CD8-positive, alpha-beta memory T cell (primary cell): ENCODE results near the gene FERMT2. TPM values are rescaled to one million over a fixed set of nuclear protein-coding genes. Genes with fewer than 3 reads are reported as not detected.

Experiments used
- CTCF ChIA-PET: fragments of 350-600 bp; sonication (Branson Sonifier 250); formaldehyde crosslinking; loops from one replicate; lab custom pipeline; 2021; ENCODE audit warnings: antibody characterized with exemption; lab: Charles Lee
- POLR2A ChIA-PET: fragments of 350-600 bp; sonication (Branson Sonifier 250); formaldehyde crosslinking; loops from one replicate; lab custom pipeline; 2021; ENCODE audit warnings: antibody characterized with exemption; lab: Charles Lee
- DNase-seq, 5 donors: peaks; one replicate each; pipeline versions ENCODE4 v3.0.0 to v3.0.0-alpha.2; 2020 to 2022; ENCODE audit warnings: mixed read lengths in 1 of 5
- H3K27ac ChIP-seq: one replicate; pipeline ENCODE4 v1.7.0; 2013; ENCODE audit warnings: low read depth, mild to moderate bottlenecking, low read length, moderate library complexity
- H3K27me3 ChIP-seq: 2 replicates; pipeline ENCODE4 v1.7.0; 2013; ENCODE audit warnings: low read length, mild to moderate bottlenecking; ENCODE audit not compliant: insufficient read depth, poor library complexity, severe bottlenecking
- H3K36me3 ChIP-seq: 2 replicates; pipeline ENCODE4 v1.7.0; 2013; ENCODE audit warnings: mild to moderate bottlenecking, low read length, moderate library complexity; ENCODE audit not compliant: insufficient read depth
- H3K4me1 ChIP-seq: 2 replicates; pipeline ENCODE4 v1.7.0; 2013; ENCODE audit warnings: mild to moderate bottlenecking, low read length, moderate library complexity; ENCODE audit not compliant: insufficient read depth
- H3K4me3 ChIP-seq: 2 replicates; pipeline ENCODE4 v1.7.0; 2013; ENCODE audit warnings: mild to moderate bottlenecking, low read length
- H3K9me3 ChIP-seq: 2 replicates; pipeline ENCODE4 v1.7.0; 2013; ENCODE audit warnings: mild to moderate bottlenecking, low read length
- H3K27ac Mint-ChIP-seq, 8 donors: one replicate each; pipeline ENCODE4 v1.8.0; 2020 to 2021; ENCODE audit warnings: mixed read lengths in 8 of 8, mild to moderate bottlenecking in 6 of 8, inconsistent platforms in 3 of 8, moderate library complexity in 3 of 8
- H3K27me3 Mint-ChIP-seq, 2 donors: one replicate each; pipeline ENCODE4 v1.8.0; 2020 to 2021; ENCODE audit warnings: mixed read lengths in 2 of 2, mild to moderate bottlenecking in 1 of 2, moderate library complexity in 1 of 2
- H3K36me3 Mint-ChIP-seq, 3 donors: one replicate each; pipeline ENCODE4 v1.8.0; 2020 to 2021; ENCODE audit warnings: mixed read lengths in 3 of 3, inconsistent platforms in 1 of 3, mild to moderate bottlenecking in 1 of 3
- H3K4me1 Mint-ChIP-seq, 3 donors: one replicate each; pipeline ENCODE4 v1.8.0; 2020 to 2021; ENCODE audit warnings: mixed read lengths in 3 of 3, inconsistent platforms in 1 of 3, mild to moderate bottlenecking in 1 of 3
- H3K4me3 Mint-ChIP-seq, 7 donors: one replicate each; pipeline ENCODE4 v1.8.0; 2020 to 2021; ENCODE audit warnings: mixed read lengths in 7 of 7, mild to moderate bottlenecking in 6 of 7, moderate library complexity in 4 of 7, inconsistent platforms in 2 of 7
- H3K9me3 Mint-ChIP-seq, 5 donors: one replicate each; pipeline ENCODE4 v1.8.0; 2020 to 2022; ENCODE audit warnings: mixed read lengths in 5 of 5, mild to moderate bottlenecking in 3 of 5, moderate library complexity in 2 of 5, inconsistent platforms in 1 of 5
- polyA plus RNA-seq: library from polyadenylated mRNA; unstranded; fragments of 300-500 nt; fragmentation: Illumina TruSeq; gene quantifications from one replicate; pipeline ENCODE4 v1.2.3, GENCODE V29; 2021
- total RNA-seq, 2 experiments: library from RNA; stranded (reverse); gene quantifications; one replicate each; pipeline ENCODE4 v1.2.3, GENCODE V29; 2021

The FERMT2 gene
- total and polyA plus RNA-seq, 3 experiments from 2014 or later, result 0.51 to 1.7 (median 0.93) TPM

DNA sequence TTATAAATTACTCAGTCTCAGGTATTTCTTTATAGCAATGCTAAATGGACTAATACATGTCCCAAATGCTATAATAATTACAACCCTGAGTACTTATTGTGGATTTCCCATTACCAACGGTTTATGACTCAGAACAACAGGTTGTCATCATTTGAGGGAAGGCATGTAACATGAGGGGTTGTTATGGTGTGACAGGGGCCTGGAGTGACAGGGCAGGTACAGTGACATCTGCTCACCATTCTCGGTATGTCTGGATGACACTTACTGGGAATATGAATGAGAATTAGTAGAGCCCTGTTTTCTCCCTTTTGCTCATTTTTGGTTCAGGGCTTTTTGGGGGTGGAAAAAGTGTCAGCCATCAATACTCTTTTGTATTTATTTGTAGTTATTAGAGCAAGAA is 36.2 kb upstream of the FERMT2 start:
- Histone ChIP-seq H3K27me3 (peaks cover 4% of the 10 kb centered on the region), H3K9me3 (no peaks in the 10 kb centered on the region), H3K4me1 (no peaks in the 10 kb centered on the region), H3K36me3 (no peaks in the 10 kb centered on the region), H3K4me3 (no peak overlapping the region), H3K27ac (no peak overlapping the region)
- CTCF ChIA-PET, result no interaction called here
- Mint-ChIP-seq H3K36me3 (no peaks in the 10 kb centered on the region), H3K4me1 (no peaks in the 10 kb centered on the region), H3K27ac (no peak overlapping the region), H3K9me3 (no peaks in the 10 kb centered on the region), H3K27me3 (peaks cover 4 to 9% of the 10 kb centered on the region in 2 donors), H3K4me3 (no peak overlapping the region)
- POLR2A ChIA-PET, result interaction anchor here (0.6 kb wide), 1 partner anchor 186 kb away, joined by 3 read pairs; no protein-coding TSS in a partner anchor
- DNase-seq, result no peak

DNA sequence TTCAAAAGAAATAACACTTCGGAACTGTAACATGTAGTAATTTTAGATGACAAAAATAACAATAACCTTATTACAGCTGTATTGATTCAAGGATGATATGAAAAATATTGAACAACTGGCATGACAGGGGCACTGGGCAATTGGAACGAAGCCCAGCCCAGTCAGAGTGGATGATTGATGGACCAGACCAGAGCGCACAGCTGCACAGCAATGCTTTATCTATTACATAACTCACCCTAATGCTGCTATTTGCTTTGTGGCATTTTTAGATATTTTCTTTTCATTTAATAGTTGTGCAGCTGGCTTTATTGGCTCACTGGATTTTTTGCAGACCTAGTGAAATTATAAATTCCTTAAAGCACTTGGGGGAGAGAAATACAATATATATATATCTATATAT is 26.9 kb upstream of the FERMT2 start:
- Histone ChIP-seq H3K9me3 (no peaks in the 10 kb centered on the region), H3K4me1 (no peaks in the 10 kb centered on the region), H3K36me3 (no peaks in the 10 kb centered on the region), H3K27ac (no peak overlapping the region), H3K4me3 (no peak overlapping the region), H3K27me3 (no peaks in the 10 kb centered on the region)
- peak overlapping the region in 1 of 8 donors; percentile 65 for H3K27ac Mint-ChIP-seq
- peaks cover 0 to 1% (median 0%) of the 10 kb centered on the region in 5 donors for H3K9me3 Mint-ChIP-seq
- H3K4me1 Mint-ChIP-seq, result no peaks in the 10 kb centered on the region
- no peak overlapping the region for H3K4me3 Mint-ChIP-seq
- peaks cover 0 to 4% (median 0%) of the 10 kb centered on the region in 3 donors for H3K36me3 Mint-ChIP-seq
- no peak for DNase-seq
- peaks cover 11 to 24% of the 10 kb centered on the region in 2 donors for H3K27me3 Mint-ChIP-seq
- ChIA-PET POLR2A (no interaction called here), CTCF (no interaction called here)

DNA sequence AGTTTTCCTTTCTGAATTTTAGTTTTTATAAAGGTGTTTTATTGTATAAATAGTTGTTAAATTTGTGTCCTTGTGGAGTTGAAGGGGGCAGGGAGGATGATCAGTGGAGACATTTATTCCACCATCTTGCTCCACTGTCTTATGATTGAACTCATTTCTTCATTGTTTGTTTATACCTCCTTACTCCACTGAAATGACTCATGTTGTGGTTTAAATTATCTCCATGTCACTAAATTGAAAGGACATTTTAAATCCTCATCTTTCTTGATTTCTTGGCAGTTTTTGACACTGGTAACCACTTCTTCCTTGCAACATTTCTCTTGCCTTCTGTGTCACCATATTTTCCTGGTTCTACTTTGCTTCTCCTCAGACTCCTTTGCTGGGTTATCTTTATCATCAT is 23.6 kb upstream of the FERMT2 start:
- Mint-ChIP-seq H3K27ac (no peak overlapping the region), H3K36me3 (peaks cover 0 to 4% (median 1%) of the 10 kb centered on the region in 3 donors), H3K4me1 (no peaks in the 10 kb centered on the region), H3K4me3 (no peak overlapping the region), H3K27me3 (peaks cover 12 to 46% of the 10 kb centered on the region in 2 donors), H3K9me3 (peaks cover 0 to 18% (median 3%) of the 10 kb centered on the region in 5 donors)
- ChIA-PET CTCF (no interaction called here), POLR2A (no interaction called here)
- H3K4me1 ChIP-seq, result no peaks in the 10 kb centered on the region
- DNase-seq, result no peak
- no peaks in the 10 kb centered on the region for H3K27me3 ChIP-seq
- H3K9me3 ChIP-seq, result no peaks in the 10 kb centered on the region
- H3K4me3 ChIP-seq, result no peak overlapping the region
- no peaks in the 10 kb centered on the region for H3K36me3 ChIP-seq
- H3K27ac ChIP-seq, result no peak overlapping the region

DNA sequence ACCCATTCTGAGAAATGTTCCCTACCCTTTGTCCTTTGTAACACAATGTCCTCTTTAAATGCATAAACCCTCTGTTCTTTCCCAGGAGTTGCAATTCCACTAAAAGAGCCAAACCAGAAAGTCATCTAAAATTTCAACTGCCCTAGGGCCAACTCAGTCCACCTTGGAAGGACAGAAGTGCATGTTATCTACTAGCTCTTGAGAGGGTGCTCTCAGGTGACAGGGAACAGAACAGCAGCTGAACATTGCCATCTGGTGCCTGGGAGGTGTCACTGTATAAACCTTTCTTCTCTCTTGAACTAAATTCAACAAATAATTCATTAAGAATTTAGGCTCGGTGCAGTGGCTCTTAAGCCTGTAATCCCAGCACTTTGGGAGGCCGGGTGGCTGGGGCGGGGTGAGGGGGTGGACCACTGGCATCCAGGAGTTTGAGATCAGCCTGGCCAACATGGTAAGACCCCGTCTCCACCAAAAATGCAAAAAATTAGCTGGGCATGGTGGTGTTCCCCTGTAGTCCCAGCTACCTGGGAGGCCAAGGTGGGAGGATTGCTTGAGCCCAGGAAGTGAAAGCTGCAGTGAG is 10.3 kb upstream of the FERMT2 start:
- Histone ChIP-seq H3K36me3 (no peaks in the 10 kb centered on the region), H3K4me3 (no peak overlapping the region), H3K9me3 (no peaks in the 10 kb centered on the region), H3K4me1 (no peaks in the 10 kb centered on the region), H3K27ac (no peak overlapping the region), H3K27me3 (no peaks in the 10 kb centered on the region)
- H3K36me3 Mint-ChIP-seq, result no peaks in the 10 kb centered on the region
- H3K27ac Mint-ChIP-seq, result peak overlapping the region in 7 of 8 donors; percentile 47 to 91 (median 73)
- DNase-seq, result peak; percentile 16 to 72 (median 53)
- no peaks in the 10 kb centered on the region for H3K27me3 Mint-ChIP-seq
- POLR2A ChIA-PET, result interaction anchor here (1.1 kb wide), 1 partner anchor 191 kb away, joined by 3 read pairs; no protein-coding TSS in a partner anchor
- CTCF ChIA-PET, result interaction anchor here (0.6 to 5.6 kb wide), 20 partner anchors 9 to 918 kb away, joined by 3 to 111 read pairs (median 4); partner anchors contain the start of gene FERMT2
- H3K4me3 Mint-ChIP-seq, result peak overlapping the region in 3 of 7 donors; percentile 21 to 33 (median 30)
- no peaks in the 10 kb centered on the region for H3K9me3 Mint-ChIP-seq
- H3K4me1 Mint-ChIP-seq, result peaks cover 11 to 16% (median 14%) of the 10 kb centered on the region in 3 donors

DNA sequence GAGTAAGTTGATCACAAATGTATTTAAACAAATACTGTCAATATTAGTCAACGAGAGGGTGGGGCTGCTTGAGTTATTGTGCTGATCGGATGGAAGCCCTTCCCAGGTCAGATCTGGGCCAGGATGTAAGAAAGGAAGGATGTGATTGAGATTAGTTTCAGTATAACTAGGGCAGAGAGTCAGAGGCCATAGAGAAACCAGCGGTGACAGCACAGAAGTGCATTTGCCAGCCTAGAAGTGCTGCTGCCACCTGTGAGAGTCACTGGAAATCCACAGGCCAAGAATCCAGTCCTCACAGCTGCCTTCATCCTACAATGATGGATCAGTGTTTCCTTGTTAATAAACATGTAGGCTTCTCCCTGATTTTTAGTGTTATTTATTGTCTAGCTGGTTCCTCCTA is 9.8 kb upstream of the FERMT2 start:
- Mint-ChIP-seq H3K9me3 (no peaks in the 10 kb centered on the region), H3K36me3 (no peaks in the 10 kb centered on the region), H3K27me3 (no peaks in the 10 kb centered on the region), H3K27ac (peak overlapping the region; percentile 20 to 91 (median 70)), H3K4me3 (peak overlapping the region in 2 of 7 donors; percentile 21 to 30), H3K4me1 (peaks cover 11 to 16% (median 14%) of the 10 kb centered on the region in 3 donors)
- CTCF ChIA-PET, result interaction anchor here (0.6 to 5.6 kb wide), 19 partner anchors 9 to 918 kb away, joined by 3 to 111 read pairs (median 4); partner anchors contain the start of gene FERMT2
- Histone ChIP-seq H3K36me3 (no peaks in the 10 kb centered on the region), H3K27ac (no peak overlapping the region), H3K9me3 (no peaks in the 10 kb centered on the region), H3K4me3 (no peak overlapping the region), H3K4me1 (no peaks in the 10 kb centered on the region), H3K27me3 (no peaks in the 10 kb centered on the region)
- peak in 1 of 5 donors; percentile 19 for DNase-seq
- POLR2A ChIA-PET, result interaction anchor here (1.1 kb wide), 1 partner anchor 192 kb away, joined by 3 read pairs; no protein-coding TSS in a partner anchor

DNA sequence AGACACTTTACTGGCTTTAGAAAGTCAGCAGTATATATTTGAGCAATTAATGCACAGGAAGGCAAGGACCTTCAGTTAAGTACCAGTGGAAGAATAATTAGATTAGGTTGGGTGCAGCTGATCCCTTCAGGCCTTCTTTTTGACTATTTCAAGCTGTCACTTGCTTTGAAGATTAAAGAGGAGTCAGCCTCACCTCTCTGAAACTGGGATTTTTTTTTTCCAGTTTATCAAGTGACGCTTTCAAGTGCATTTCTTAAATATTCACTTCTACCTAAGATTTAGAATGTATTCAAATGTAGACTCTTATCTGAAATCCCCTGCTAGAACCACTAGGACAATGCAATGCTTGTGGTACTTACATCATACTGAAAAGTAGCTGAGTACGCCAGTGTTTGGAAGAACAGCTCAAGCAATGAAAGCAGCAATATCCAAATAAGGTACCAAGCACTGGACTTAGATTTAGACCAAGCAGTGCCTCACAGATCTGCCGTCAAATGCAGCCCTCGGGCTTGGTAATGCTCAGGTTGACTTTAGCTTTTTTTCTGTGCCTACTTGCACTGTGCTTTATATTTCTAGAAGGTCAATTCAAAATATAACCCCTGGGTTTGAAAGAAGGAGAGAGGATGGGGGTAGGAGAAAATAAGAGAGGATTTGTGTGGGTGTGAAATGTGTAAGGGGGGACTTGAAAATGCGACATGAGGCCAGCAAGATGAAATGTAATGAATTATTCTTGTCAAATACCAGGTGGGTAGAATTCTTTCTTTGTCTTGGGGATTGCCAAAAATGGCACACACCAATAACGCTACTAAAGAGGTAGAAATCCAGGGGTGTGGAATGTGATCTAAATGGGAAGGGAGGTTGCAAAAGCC is 3.7 kb upstream of the FERMT2 start:
- Histone ChIP-seq H3K27me3 (peaks cover 18% of the 10 kb centered on the region), H3K4me1 (peaks cover 10% of the 10 kb centered on the region), H3K36me3 (no peaks in the 10 kb centered on the region), H3K4me3 (no peak overlapping the region), H3K9me3 (no peaks in the 10 kb centered on the region), H3K27ac (no peak overlapping the region)
- Mint-ChIP-seq H3K27ac (no peak overlapping the region), H3K9me3 (peaks cover 0 to 2% (median 0%) of the 10 kb centered on the region in 5 donors), H3K4me1 (peaks cover 17 to 19% (median 18%) of the 10 kb centered on the region in 3 donors), H3K4me3 (peak overlapping the region in 1 of 7 donors; percentile 8), H3K27me3 (peaks cover 14 to 31% of the 10 kb centered on the region in 2 donors), H3K36me3 (no peaks in the 10 kb centered on the region)
- ChIA-PET CTCF (interaction anchor here (1.2 kb wide), 1 partner anchor 129 kb away, joined by 3 read pairs; no protein-coding TSS in a partner anchor), POLR2A (no interaction called here)
- no peak for DNase-seq

DNA sequence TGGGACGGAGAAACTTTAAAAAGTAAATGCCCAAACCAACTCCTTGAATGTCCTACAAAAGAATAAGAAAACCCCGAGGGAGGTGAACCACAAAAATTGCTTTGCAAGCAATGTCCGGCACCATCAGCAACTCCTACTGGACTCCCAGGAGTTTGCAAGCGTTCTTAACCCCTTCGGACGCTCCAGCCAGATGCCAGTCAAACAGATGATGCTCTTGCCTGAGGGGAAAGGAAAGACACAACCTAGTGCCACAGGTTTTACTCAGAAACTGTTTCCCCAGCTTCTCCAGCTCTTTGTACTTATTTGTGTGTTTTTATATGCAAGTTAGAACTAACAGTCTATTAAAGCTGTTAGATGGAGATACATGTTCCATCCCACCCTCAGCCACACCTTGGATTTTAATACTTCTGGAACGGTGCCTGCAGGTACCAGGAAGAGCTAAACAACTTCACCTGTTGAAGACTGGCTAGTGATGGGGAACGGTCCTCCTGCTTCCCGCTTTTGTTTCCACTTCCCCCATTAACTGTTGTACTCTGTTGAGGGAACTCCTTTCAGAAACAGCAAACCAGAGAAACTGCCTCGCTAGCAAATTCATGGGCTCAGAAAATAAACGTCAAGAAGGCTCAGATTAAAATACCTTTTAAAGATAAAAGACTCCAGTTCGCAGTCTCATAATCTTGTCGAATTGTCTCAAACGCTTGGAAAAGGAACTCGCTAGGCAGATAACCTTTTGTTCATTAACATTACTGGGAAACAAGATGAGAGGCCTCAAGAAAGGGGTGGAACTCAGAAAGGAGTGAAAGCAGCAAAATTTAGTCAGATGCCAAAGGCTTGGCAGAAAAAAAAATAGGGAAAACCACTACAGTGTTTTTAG is 1.1 kb upstream of the FERMT2 start:
- H3K27ac Mint-ChIP-seq, result peak overlapping the region in 2 of 8 donors; percentile 26 to 28
- peaks cover 21 to 26% (median 23%) of the 10 kb centered on the region in 3 donors for H3K4me1 Mint-ChIP-seq
- peak overlapping the region; percentile 42 to 78 (median 70) for H3K4me3 Mint-ChIP-seq
- no peaks in the 10 kb centered on the region for H3K36me3 ChIP-seq
- no peak overlapping the region for H3K4me3 ChIP-seq
- peaks cover 42% of the 10 kb centered on the region for H3K27me3 ChIP-seq
- ChIA-PET POLR2A (interaction anchor here (0.5 kb wide), 1 partner anchor 210 kb away, joined by 4 read pairs; no protein-coding TSS in a partner anchor), CTCF (interaction anchor here (1.2 to 2.7 kb wide), 3 partner anchors 9 to 127 kb away, joined by 3 to 15 read pairs (median 3); no protein-coding TSS in a partner anchor)
- no peaks in the 10 kb centered on the region for H3K36me3 Mint-ChIP-seq
- peaks cover 17% of the 10 kb centered on the region for H3K4me1 ChIP-seq
- H3K27me3 Mint-ChIP-seq, result peaks cover 32 to 54% of the 10 kb centered on the region in 2 donors
- no peak overlapping the region for H3K27ac ChIP-seq
- H3K9me3 Mint-ChIP-seq, result peaks cover 0 to 10% (median 0%) of the 10 kb centered on the region in 5 donors
- no peaks in the 10 kb centered on the region for H3K9me3 ChIP-seq
- peak in 2 of 5 donors; percentile 0 to 4 for DNase-seq
